ENCODE results near the gene RGS7.

The RGS7 gene

GRCh38 chr1:240758296-240758695 lies 598.7 kb downstream of the RGS7 start:
- no peak for DNase-seq (ENCODE audit: low spot score)
- POLR2A ChIA-PET (ENCODE audit: low non-redundant PET) = no interaction called here

GRCh38 chr1:240747907-240748306 lies 609.1 kb downstream of the RGS7 start:
- ChIA-PET POLR2A (ENCODE audit: low non-redundant PET) (interaction anchor here (0.6 kb wide), 1 partner anchor 25 kb away, joined by 7 read pairs; no protein-coding TSS in a partner anchor), CTCF (no interaction called here)
- TF ChIP-seq CTCF (conservative IDR thresholded peaks at IDR 0.05; ENCODE audit: low read depth) = no peak
- no peak for DNase-seq (ENCODE audit: low spot score)
- H3K27ac ChIP-seq = no peak overlapping the region

More at GRCh38 chr1:240758296-240758695, 598.7 kb downstream of the RGS7 start:
- CTCF ChIA-PET = interaction anchor here (0.7 kb wide), 1 partner anchor 56 kb away, joined by 3 read pairs; no protein-coding TSS in a partner anchor
- no peak overlapping the region for H3K27ac ChIP-seq
- TF ChIP-seq CTCF (conservative IDR thresholded peaks at IDR 0.05; ENCODE audit: low read depth) = no peak

- no peak for TF ChIP-seq CTCF (conservative IDR thresholded peaks at IDR 0.05; ENCODE audit: low read depth)
- ChIA-PET POLR2A (ENCODE audit: low non-redundant PET) (no interaction called here), CTCF (interaction anchor here (0.6 kb wide), 1 partner anchor 505 kb away, joined by 4 read pairs; no protein-coding TSS in a partner anchor)
- no peak overlapping the region for H3K27ac ChIP-seq
- no peak for DNase-seq (ENCODE audit: low spot score)
Measured at GRCh38 chr1:240743705-240744104, 613.3 kb downstream of the RGS7 start.

GRCh38 chr1:240739754-240740153 lies 617.3 kb downstream of the RGS7 start:
- no peak for TF ChIP-seq CTCF (conservative IDR thresholded peaks at IDR 0.05; ENCODE audit: low read depth)
- no peak for DNase-seq (ENCODE audit: low spot score)
- ChIA-PET POLR2A (ENCODE audit: low non-redundant PET) (no interaction called here), CTCF (no interaction called here)
- no peak overlapping the region for H3K27ac ChIP-seq

- ChIA-PET POLR2A (ENCODE audit: low non-redundant PET) (no interaction called here), CTCF (interaction anchor here (0.6 kb wide), 1 partner anchor 228 kb away, joined by 4 read pairs; no protein-coding TSS in a partner anchor)
- no peak overlapping the region for H3K27ac ChIP-seq
- TF ChIP-seq CTCF (conservative IDR thresholded peaks at IDR 0.05; ENCODE audit: low read depth) = no peak
- DNase-seq (ENCODE audit: low spot score) = no peak
Measured at GRCh38 chr1:240739139-240739538, 617.9 kb downstream of the RGS7 start.

- H3K27ac ChIP-seq = no peak overlapping the region
- DNase-seq (ENCODE audit: low spot score) = no peak
- ChIA-PET CTCF (interaction anchor here (0.6 to 0.7 kb wide), 2 partner anchors 226 to 756 kb away, joined by 3 to 5 read pairs; no protein-coding TSS in a partner anchor), POLR2A (ENCODE audit: low non-redundant PET) (no interaction called here)
- no peak for TF ChIP-seq CTCF (conservative IDR thresholded peaks at IDR 0.05; ENCODE audit: low read depth)
Measured at GRCh38 chr1:240737766-240738265, 619.2 kb downstream of the RGS7 start.
